H1 (cell line): ENCODE results near the gene LCAT. TPM values are rescaled to one million over a fixed set of nuclear protein-coding genes. Genes with fewer than 3 reads are reported as not detected.

Source experiments
- CTCF ChIA-PET: fragments of 300-600 bp; sonication (Branson Sonifier 250); formaldehyde crosslinking; loops from one replicate; lab custom pipeline; 2021; ENCODE audit not compliant: partially characterized antibody; lab: Charles Lee
- POLR2A ChIA-PET: fragments of 300-600 bp; sonication (Branson Sonifier 250); formaldehyde crosslinking; loops from one replicate; lab custom pipeline; 2021; ENCODE audit warnings: inconsistent platforms; ENCODE audit not compliant: partially characterized antibody; lab: Charles Lee
- DNase-seq, 2 experiments: peaks; one replicate each; pipeline versions ENCODE4 v3.0.0 to v3.0.0-alpha.2; 2010 to 2022; ENCODE audit warnings: low spot score in 2 of 2, low read depth in 1 of 2, mixed read lengths in 1 of 2
- FAIRE-seq: peaks from 2 replicates; lab custom pipeline; 2011; peaks lifted over from hg19 to GRCh38; lab: Jason Lieb, UNC
- H2AFZ ChIP-seq: 2 replicates; pipeline ENCODE4 v1.8.1; 2012; ENCODE audit warnings: low read length, inconsistent platforms
- H2AK5ac ChIP-seq: 2 replicates; pipeline ENCODE4 v1.6.1; 2013; ENCODE audit warnings: low read depth, low read length
- H2BK120ac ChIP-seq: replicated peaks from 2 replicates; pipeline ENCODE3; 2013; ENCODE audit warnings: low read depth, low read length, inconsistent platforms
- H2BK12ac ChIP-seq: 2 replicates; pipeline ENCODE4 v1.6.1; 2013; ENCODE audit warnings: low read depth, low read length
- H2BK15ac ChIP-seq: 2 replicates; pipeline ENCODE4 v1.6.1; 2013; ENCODE audit warnings: low read length
- H2BK20ac ChIP-seq: 2 replicates; pipeline ENCODE4 v1.6.1; 2013; ENCODE audit warnings: low read length
- H2BK5ac ChIP-seq: 2 replicates; pipeline ENCODE4 v1.6.1; 2013; ENCODE audit warnings: low read depth, low read length
- H3K14ac ChIP-seq: 2 replicates; pipeline ENCODE4 v1.6.1; 2013; ENCODE audit warnings: inconsistent platforms; ENCODE audit not compliant: insufficient read length
- H3K18ac ChIP-seq: 2 replicates; pipeline ENCODE4 v1.6.1; 2013; ENCODE audit warnings: low read length; ENCODE audit errors: extremely low read depth
- H3K23ac ChIP-seq: 2 replicates; pipeline ENCODE4 v1.6.1; 2013; ENCODE audit warnings: inconsistent platforms; ENCODE audit not compliant: insufficient read length
- H3K23me2 ChIP-seq: 2 replicates; pipeline ENCODE4 v1.6.1; 2013; ENCODE audit warnings: low read depth, low read length
- H3K27ac ChIP-seq: 2 replicates; pipeline ENCODE4 v1.6.1; 2011; ENCODE audit warnings: low read depth, low read length, inconsistent platforms
- H3K27me3 ChIP-seq, 4 experiments: replicated peaks in 1 of 4; 1 replicate in 1 of 4; 2 replicates in 3 of 4; pipeline versions ENCODE4 v1.6.1 to v1.8.1; 2011 to 2013; ENCODE audit warnings: low read length in 3 of 4, mild to moderate bottlenecking in 3 of 4, inconsistent platforms in 2 of 4, mixed read lengths in 2 of 4, moderate library complexity in 1 of 4; ENCODE audit not compliant: control insufficient read depth in 3 of 4, insufficient read depth in 3 of 4; ENCODE audit errors: extremely low read depth in 1 of 4
- H3K36me3 ChIP-seq, 4 experiments: 2 replicates each; pipeline versions ENCODE4 v1.6.1 to v1.8.1; 2011 to 2013; ENCODE audit warnings: mild to moderate bottlenecking in 4 of 4, low read length in 3 of 4, moderate library complexity in 2 of 4, control low read depth in 1 of 4, inconsistent platforms in 1 of 4; ENCODE audit not compliant: insufficient read depth in 4 of 4, control insufficient read depth in 2 of 4
- H3K4ac ChIP-seq: replicated peaks from 2 replicates; pipeline ENCODE3; 2013; ENCODE audit warnings: low read length, low read depth, mixed read lengths, inconsistent platforms; ENCODE audit not compliant: insufficient read length
- H3K4me1 ChIP-seq, 4 experiments: replicated peaks in 1 of 4; 1 replicate in 1 of 4; 2 replicates in 3 of 4; pipeline versions ENCODE4 v1.6.1 to v1.8.1; 2011 to 2013; ENCODE audit warnings: low read length in 3 of 4, inconsistent platforms in 2 of 4, mixed read lengths in 1 of 4; ENCODE audit not compliant: insufficient read depth in 4 of 4, control insufficient read depth in 3 of 4
- H3K4me2 ChIP-seq, 2 experiments: 2 replicates each; pipeline versions ENCODE4 v1.6.1 to v1.8.1; 2011 to 2013; ENCODE audit warnings: low read depth in 2 of 2, low read length in 2 of 2, control low read depth in 1 of 2, inconsistent platforms in 1 of 2, mild to moderate bottlenecking in 1 of 2; ENCODE audit not compliant: insufficient read depth in 1 of 2
- H3K4me3 ChIP-seq, 4 experiments: fragments of 200-600, 300-600 bp in 1 of 4; sonication (generic), shearing (Covaris generic), sonication (Bioruptor Twin) in 1 of 4; 2 replicates each; pipeline versions ENCODE4 v1.5.1 to v1.8.1; 2011 to 2016; ENCODE audit warnings: low read length in 4 of 4, low read depth in 3 of 4, control low read depth in 2 of 4, inconsistent platforms in 2 of 4, mild to moderate bottlenecking in 2 of 4, mixed read lengths in 1 of 4, moderate library complexity in 1 of 4; ENCODE audit not compliant: insufficient read depth in 2 of 4; ENCODE audit errors: extremely low read depth in 1 of 4
- H3K56ac ChIP-seq: replicated peaks from 2 replicates; pipeline ENCODE3; 2013; ENCODE audit warnings: low read depth, mild to moderate bottlenecking, mixed read lengths, low read length, inconsistent platforms; ENCODE audit not compliant: insufficient read length
- H3K79me1 ChIP-seq: 2 replicates; pipeline ENCODE4 v1.6.1; 2013; ENCODE audit warnings: low read depth, low read length, control low read depth
- H3K79me2 ChIP-seq, 2 experiments: 2 replicates each; pipeline versions ENCODE4 v1.6.1 to v1.8.1; 2012 to 2013; ENCODE audit warnings: low read length in 2 of 2, mild to moderate bottlenecking in 2 of 2, inconsistent platforms in 1 of 2; ENCODE audit not compliant: insufficient read depth in 2 of 2, control insufficient read depth in 1 of 2
- H3K9ac ChIP-seq, 4 experiments: replicated peaks in 1 of 4; 1 replicate in 1 of 4; 2 replicates in 3 of 4; pipeline versions ENCODE4 v1.6.1 to v1.8.1; 2011 to 2013; ENCODE audit warnings: low read depth in 3 of 4, low read length in 3 of 4, control low read depth in 2 of 4, mild to moderate bottlenecking in 2 of 4, moderate library complexity in 2 of 4, inconsistent platforms in 1 of 4; ENCODE audit errors: extremely low read depth in 1 of 4
- H3K9me3 ChIP-seq, 2 experiments: 2 replicates each; pipeline versions ENCODE4 v1.6.1 to v1.8.1; 2012 to 2013; ENCODE audit warnings: mild to moderate bottlenecking in 2 of 2, moderate library complexity in 2 of 2, control low read depth in 1 of 2, inconsistent platforms in 1 of 2, low read depth in 1 of 2, low read length in 1 of 2, mixed read lengths in 1 of 2; ENCODE audit not compliant: insufficient read depth in 2 of 2
- H4K20me1 ChIP-seq, 2 experiments: replicated peaks in 1 of 2; 2 replicates each; pipeline versions ENCODE3 to v1.8.1; 2011 to 2013; ENCODE audit warnings: inconsistent platforms in 2 of 2, low read length in 2 of 2, mild to moderate bottlenecking in 1 of 2; ENCODE audit not compliant: insufficient read depth in 2 of 2, control insufficient read depth in 1 of 2
- H4K5ac ChIP-seq: 2 replicates; pipeline ENCODE4 v1.6.1; 2013; ENCODE audit warnings: low read length, low read depth, mixed read lengths, inconsistent platforms; ENCODE audit not compliant: insufficient read length
- H4K8ac ChIP-seq: 2 replicates; pipeline ENCODE4 v1.8.0; 2013; ENCODE audit warnings: mild to moderate bottlenecking, moderate library complexity, low read length, inconsistent platforms; ENCODE audit not compliant: insufficient read depth; ENCODE audit errors: extremely low read depth
- H4K91ac ChIP-seq: replicated peaks from 2 replicates; pipeline ENCODE3; 2013; ENCODE audit warnings: low read length, mixed read lengths, inconsistent platforms; ENCODE audit not compliant: insufficient read length
- KDM1A ChIP-seq: fragments of 200-600, 300-600 bp; sonication (generic); IDR thresholded peaks from 2 replicates; pipeline ENCODE4 v1.7.1; 2016; ENCODE audit warnings: mild to moderate bottlenecking, low read length, borderline replicate concordance
- NRF1 ChIP-seq: IDR thresholded peaks from 2 replicates; pipeline ENCODE4 v1.6.1; 2011; ENCODE audit warnings: mild to moderate bottlenecking, low read depth, low read length, improper control_type of control experiment
- whole genome bisulfite sequencing, 2 experiments: shearing (Covaris generic) in 1 of 2; methylation state at CpG; one replicate each; pipeline versions ENCODE4 v1.1.6 to v1.1.7; 2013 to 2015; ENCODE audit warnings: low lambda C conversion rate in 2 of 2, mixed read lengths in 2 of 2, inconsistent platforms in 1 of 2, low coverage in 1 of 2, missing lambda C conversion rate in 1 of 2; ENCODE audit not compliant: insufficient replicate concordance in 2 of 2, insufficient coverage in 1 of 2, insufficient read length in 1 of 2; ENCODE audit errors: extremely low coverage in 1 of 2, missing lambda C conversion rate in 1 of 2; 5-methylcytosine and 5-hydroxymethylcytosine counted together
- polyA plus RNA-seq, 7 experiments: library from polyadenylated mRNA; depleted of rRNA in 3 of 7; stranded (reverse) in 5 of 7; unstranded in 2 of 7; fragments of >200 nt in 5 of 7; fragments of 200-250 nt in 2 of 7; gene quantifications; 1 replicate in 5 of 7; 2 replicates in 1 of 7; 4 replicates in 1 of 7; pipeline versions ENCODE4 v1.2.1 to v1.2.3, GENCODE V29; 2011 to 2013; ENCODE audit warnings: missing spikeins in 2 of 7, mixed read lengths in 2 of 7
- total RNA-seq: library from RNA; stranded (reverse); fragmentation: NEBNext Ultra II Directional; extraction: Animal tissue kit (Norgen Biotek cat#: 25700); gene quantifications from 2 replicates; pipeline ENCODE4 v1.2.1, GENCODE V29; 2021
- TF ChIP-seq, protein P1 (sequence below), 3 experiments: IDR thresholded peaks; 1 replicate in 2 of 3; 2 replicates in 1 of 3; pipeline versions ENCODE4 v1.5.1 to v1.6.1; 2011; ENCODE audit warnings: low read length in 3 of 3, mild to moderate bottlenecking in 3 of 3, inconsistent platforms in 2 of 3, low read depth in 1 of 3, moderate library complexity in 1 of 3; ENCODE audit not compliant: insufficient read depth in 1 of 3; ENCODE audit errors: control extremely low read depth in 1 of 3

Gene LCAT
- total and polyA plus RNA-seq, 2 of the 8 experiments (the other 6 are each of a cell fraction or from before 2014, with no cell fraction given), result 9.4 to 19.6 TPM

DNA sequence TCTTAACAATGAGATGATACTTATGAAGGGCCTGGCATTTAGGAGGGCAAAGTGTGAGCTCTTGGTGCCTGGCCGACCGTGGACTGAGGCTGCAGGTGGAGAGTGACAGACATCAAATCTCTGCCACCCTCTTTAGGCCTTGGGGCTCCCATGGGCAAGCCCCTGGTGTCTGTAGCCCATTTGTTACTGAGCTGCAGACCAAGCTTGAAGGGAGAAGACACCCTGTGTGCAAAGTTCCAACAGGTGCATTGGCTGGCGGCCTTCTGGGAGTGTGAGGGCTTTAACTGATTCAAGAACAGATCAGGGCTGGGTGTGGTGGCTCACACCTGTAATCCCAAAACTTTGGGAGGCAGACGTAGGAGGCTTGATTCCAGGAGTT, 11.5 kb downstream of the LCAT start:
- peaks cover 18% of the 10 kb centered on the region for H3K23me2 ChIP-seq
- no peak overlapping the region for H3K56ac ChIP-seq
- no peak overlapping the region for H2BK5ac ChIP-seq
- H3K79me1 ChIP-seq, result peaks cover 4% of the 10 kb centered on the region; the same call in 1 of the 2 replicates
- CTCF ChIA-PET, result interaction anchor here (0.7 to 27.1 kb wide), 16 partner anchors 10 to 307 kb away, joined by 3 to 623 read pairs (median 3); partner anchors contain the start of genes EDC4, LCAT, NRN1L and PSKH1
- no peak overlapping the region for H2BK20ac ChIP-seq
- H3K18ac ChIP-seq, result no peak overlapping the region
- no peak overlapping the region for H3K14ac ChIP-seq
- no peak overlapping the region for H2BK120ac ChIP-seq
- 88% methylated on average over 4 of the region's 4 CpGs; no CpG with 5 or more reads in 1 of the 2 experiments for WGBS, 2 experiments
- H3K4me2 ChIP-seq, result no peak overlapping the region
- no peak overlapping the region for H3K4ac ChIP-seq
- no peak overlapping the region for H3K9ac ChIP-seq
- H3K23ac ChIP-seq, result no peak overlapping the region
- H4K8ac ChIP-seq, result no peak overlapping the region
- TF ChIP-seq, protein P1, sequence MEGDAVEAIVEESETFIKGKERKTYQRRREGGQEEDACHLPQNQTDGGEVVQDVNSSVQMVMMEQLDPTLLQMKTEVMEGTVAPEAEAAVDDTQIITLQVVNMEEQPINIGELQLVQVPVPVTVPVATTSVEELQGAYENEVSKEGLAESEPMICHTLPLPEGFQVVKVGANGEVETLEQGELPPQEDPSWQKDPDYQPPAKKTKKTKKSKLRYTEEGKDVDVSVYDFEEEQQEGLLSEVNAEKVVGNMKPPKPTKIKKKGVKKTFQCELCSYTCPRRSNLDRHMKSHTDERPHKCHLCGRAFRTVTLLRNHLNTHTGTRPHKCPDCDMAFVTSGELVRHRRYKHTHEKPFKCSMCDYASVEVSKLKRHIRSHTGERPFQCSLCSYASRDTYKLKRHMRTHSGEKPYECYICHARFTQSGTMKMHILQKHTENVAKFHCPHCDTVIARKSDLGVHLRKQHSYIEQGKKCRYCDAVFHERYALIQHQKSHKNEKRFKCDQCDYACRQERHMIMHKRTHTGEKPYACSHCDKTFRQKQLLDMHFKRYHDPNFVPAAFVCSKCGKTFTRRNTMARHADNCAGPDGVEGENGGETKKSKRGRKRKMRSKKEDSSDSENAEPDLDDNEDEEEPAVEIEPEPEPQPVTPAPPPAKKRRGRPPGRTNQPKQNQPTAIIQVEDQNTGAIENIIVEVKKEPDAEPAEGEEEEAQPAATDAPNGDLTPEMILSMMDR (IDR thresholded peaks at IDR 0.05; ENCODE audit: control extremely low read depth in 1 of 3, insufficient read depth in 1 of 3, low read depth in 1 of 3, low read length in 3 of 3), result no peak
- TF ChIP-seq KDM1A (no peak), NRF1 (no peak)
- TF ChIP-seq, all 59 proteins: peak for 0
- Histone ChIP-seq H4K91ac (no peak overlapping the region), H4K5ac (no peak overlapping the region), H2BK12ac (no peak overlapping the region), H3K27me3 (no peaks in the 10 kb centered on the region), H3K79me2 (0 out of 4 replicates have a peak, but pooled peaks cover 0 to 3% of the 10 kb centered on the region in 2 experiments), H3K9me3 (no peaks in the 10 kb centered on the region), H4K20me1 (peaks cover 3 to 18% of the 10 kb centered on the region in 2 experiments), H2AK5ac (no peak overlapping the region), H2BK15ac (no peak overlapping the region), H3K4me1 (peaks cover 0 to 15% (median 8%) of the 10 kb centered on the region in 4 experiments; a peak in 5 of 7 replicates), H3K36me3 (no peaks in the 10 kb centered on the region; a peak in 2 of 8 replicates), H2AFZ (no peak overlapping the region), H3K4me3 (no peak overlapping the region), H3K27ac (no peak overlapping the region)
- FAIRE-seq (no peak), DNase-seq (no peak)
- POLR2A ChIA-PET, result interaction anchor here (0.9 to 7.5 kb wide), 5 partner anchors 9 to 90 kb away, joined by 3 to 43 read pairs (median 4); partner anchors contain the start of genes NRN1L and PSKH1
